Endothelial cell of umbilical vein (primary cell): ENCODE data around the gene ANKMY2. TPM values are rescaled to one million over a fixed set of nuclear protein-coding genes. Genes with fewer than 3 reads are reported as not detected.

Experiments used
- BruUV-seq: library from RNA; stranded (reverse); fragments of 400-500 nt; replicated peaks from 2 replicates; lab custom pipeline; 2021; lab: Mats Ljungman, UMichigan
- CTCF ChIA-PET: fragments of 300-600, 350-600 bp; sonication (Branson Sonifier 250); formaldehyde crosslinking; loops from one replicate; lab custom pipeline; 2021; ENCODE audit warnings: antibody characterized with exemption, inconsistent platforms; lab: Charles Lee
- POLR2A ChIA-PET: fragments of 300-600, 350-600 bp; sonication (Branson Sonifier 250); formaldehyde crosslinking; loops from one replicate; lab custom pipeline; 2021; ENCODE audit warnings: antibody characterized with exemption, inconsistent platforms; lab: Charles Lee
- DNase-seq: peaks from one replicate; pipeline ENCODE4 v3.0.0-alpha.2; 2011; ENCODE audit warnings: low read depth, low spot score
- FAIRE-seq: peaks from 2 replicates; lab custom pipeline; 2011; peaks lifted over from hg19 to GRCh38; lab: Jason Lieb, UNC
- H2AFZ ChIP-seq: 2 replicates; pipeline ENCODE4 v1.6.0; 2012; ENCODE audit warnings: low read depth, low read length, control low read depth, inconsistent platforms
- H3K27ac ChIP-seq: 2 replicates; pipeline ENCODE4 v1.5.1; 2011; ENCODE audit warnings: low read depth, mild to moderate bottlenecking, control low read depth, low read length, moderate library complexity; ENCODE audit not compliant: insufficient read depth
- H3K27me3 ChIP-seq, 2 experiments: 2 replicates each; pipeline versions ENCODE4 v1.6.0 to v1.6.1; 2011; ENCODE audit warnings: low read length in 2 of 2, mixed read lengths in 1 of 2; ENCODE audit not compliant: control insufficient read depth in 2 of 2, insufficient read depth in 2 of 2
- H3K36me3 ChIP-seq, 2 experiments: 2 replicates in 1 of 2; 3 replicates in 1 of 2; pipeline ENCODE4 v1.5.1; 2011; ENCODE audit warnings: low read length in 2 of 2, mild to moderate bottlenecking in 1 of 2, moderate library complexity in 1 of 2; ENCODE audit not compliant: control insufficient read depth in 2 of 2, insufficient read depth in 2 of 2; ENCODE audit errors: extremely low read depth in 1 of 2
- H3K4me1 ChIP-seq: 3 replicates; pipeline ENCODE4 v1.5.1; 2011; ENCODE audit warnings: mild to moderate bottlenecking, low read length; ENCODE audit not compliant: control insufficient read depth, insufficient read depth; ENCODE audit errors: extremely low read depth
- H3K4me2 ChIP-seq: 2 replicates; pipeline ENCODE4 v1.6.1; 2011; ENCODE audit warnings: low read length, control low read depth, mixed read lengths; ENCODE audit not compliant: insufficient read depth
- H3K4me3 ChIP-seq, 3 experiments: fragments of 200-600 bp in 1 of 3; sonication (generic), shearing (Covaris generic) in 1 of 3; replicated peaks in 1 of 3; 2 replicates each; pipeline ENCODE4 v1.5.1; 2011 to 2016; ENCODE audit warnings: control low read depth in 3 of 3, low read length in 3 of 3, mild to moderate bottlenecking in 2 of 3, inconsistent platforms in 1 of 3, low read depth in 1 of 3, moderate library complexity in 1 of 3; ENCODE audit not compliant: insufficient read depth in 1 of 3
- H3K79me2 ChIP-seq: 2 replicates; pipeline ENCODE4 v1.6.0; 2012; ENCODE audit warnings: low read length, inconsistent platforms; ENCODE audit not compliant: control insufficient read depth, insufficient read depth
- H3K9ac ChIP-seq: replicated peaks from 2 replicates; pipeline ENCODE3; 2011; ENCODE audit warnings: low read length, control low read depth; ENCODE audit not compliant: insufficient read depth; ENCODE audit errors: extremely low read depth
- H3K9me1 ChIP-seq: replicated peaks from 3 replicates; pipeline ENCODE4 v1.6.0; 2011; ENCODE audit warnings: mild to moderate bottlenecking, low read length; ENCODE audit not compliant: control insufficient read depth, insufficient read depth; ENCODE audit errors: extremely low read depth
- H3K9me3 ChIP-seq: replicated peaks from 2 replicates; pipeline ENCODE4 v1.5.1; 2012; ENCODE audit warnings: low read length, inconsistent platforms; ENCODE audit not compliant: control insufficient read depth, insufficient read depth
- H4K20me1 ChIP-seq: replicated peaks from 2 replicates; pipeline ENCODE3; 2011; ENCODE audit warnings: mild to moderate bottlenecking, low read length; ENCODE audit not compliant: control insufficient read depth, insufficient read depth; ENCODE audit errors: extremely low read depth
- CTCF ChIP-seq, 2 donors: IDR thresholded peaks; 1 replicate in 1 of 2; 2 replicates in 1 of 2; pipeline ENCODE4 v1.5.1; 2011; ENCODE audit warnings: low read length in 2 of 2, mild to moderate bottlenecking in 2 of 2, moderate library complexity in 2 of 2, control low read depth in 1 of 2, inconsistent platforms in 1 of 2, low read depth in 1 of 2; ENCODE audit not compliant: insufficient read depth in 1 of 2; ENCODE audit errors: extremely low read depth in 1 of 2
- EZH2 ChIP-seq: IDR thresholded peaks from 2 replicates; pipeline ENCODE4 v1.6.1; 2012; ENCODE audit warnings: borderline replicate concordance, low read depth, mild to moderate bottlenecking, moderate library complexity, low read length, inconsistent platforms; ENCODE audit not compliant: severe bottlenecking
- FOS ChIP-seq: IDR thresholded peaks from 2 replicates; pipeline ENCODE4 v1.6.1; 2011; ENCODE audit warnings: mild to moderate bottlenecking, low read length, moderate library complexity, borderline replicate concordance; ENCODE audit not compliant: insufficient read depth
- GATA2 ChIP-seq: IDR thresholded peaks from 2 replicates; pipeline ENCODE4 v1.7.0; 2011; ENCODE audit warnings: low read depth, mild to moderate bottlenecking, moderate library complexity, mixed read lengths, low read length; ENCODE audit not compliant: insufficient read length, insufficient read depth
- JUN ChIP-seq: IDR thresholded peaks from 2 replicates; pipeline ENCODE4 v1.6.1; 2011; ENCODE audit warnings: borderline replicate concordance, low read depth; ENCODE audit not compliant: insufficient read length, insufficient read depth
- MAX ChIP-seq: IDR thresholded peaks from 2 replicates; pipeline ENCODE4 v1.6.1; 2011; ENCODE audit not compliant: insufficient read depth, insufficient read length
- MYC ChIP-seq: IDR thresholded peaks from one replicate; pipeline ENCODE4 v1.6.1; 2011; ENCODE audit warnings: mild to moderate bottlenecking, low read depth, low read length
- POLR2A ChIP-seq: IDR thresholded peaks from 2 replicates; pipeline ENCODE4 v1.6.1; 2012; ENCODE audit warnings: low read depth, mild to moderate bottlenecking, control low read depth, low read length
- POLR2AphosphoS5 ChIP-seq: IDR thresholded peaks from 2 replicates; pipeline ENCODE4 v1.6.1; 2012; ENCODE audit warnings: low read depth, mild to moderate bottlenecking, control low read depth, low read length, moderate library complexity; ENCODE audit not compliant: insufficient read depth
- dilution Hi-C: fragments of 300-500 bp; cut with MboI; formaldehyde crosslinking; loops from one replicate; pipeline ENCODE4 v1.15.0; 2019; ENCODE audit warnings: low sequenced_read_pairs; ENCODE audit not compliant: extremely low pct_ligation_motif_present
- intact Hi-C: fragments of 100-400 bp; cut with micrococcal nuclease; formaldehyde crosslinking; loops from one replicate; pipeline ENCODE4 v1.10.0; 2022
- polyA plus RNA-seq, 4 experiments: library from polyadenylated mRNA; depleted of rRNA in 3 of 4; stranded (reverse) in 3 of 4; unstranded in 1 of 4; fragments of >200 nt; gene quantifications; 2 replicates each; pipeline versions ENCODE4 v1.2.1 to v1.2.3, GENCODE V29; 2011 to 2012; ENCODE audit warnings: missing spikeins in 1 of 4
- total RNA-seq: library from RNA; stranded (reverse); gene quantifications from 2 replicates; pipeline ENCODE4 v1.2.3, GENCODE V29; 2021

Gene ANKMY2
- total and polyA plus RNA-seq, 2 donors (not counting 3 experiments of a cell fraction or from before 2014, with no cell fraction given): 7.7 to 11.6 TPM

- FAIRE-seq: no peak
- POLR2A ChIA-PET: no interaction called here
Observed at GRCh38 chr7:16655394-16655793, 9.8 kb upstream of the ANKMY2 start.

More at GRCh38 chr7:16655394-16655793, 9.8 kb upstream of the ANKMY2 start:
- CTCF ChIA-PET: no interaction called here
- Histone ChIP-seq H3K79me2 (peaks cover 95% of the 10 kb centered on the region), H3K9me1 (no peaks in the 10 kb centered on the region), H3K4me2 (no peak overlapping the region), H4K20me1 (no peaks in the 10 kb centered on the region), H3K9ac (no peak overlapping the region), H3K27ac (no peak overlapping the region), H3K4me1 (peaks cover 25% of the 10 kb centered on the region), H3K27me3 (no peaks in the 10 kb centered on the region), H3K36me3 (no peaks in the 10 kb centered on the region), H3K4me3 (no peak overlapping the region), H3K9me3 (no peaks in the 10 kb centered on the region), H2AFZ (no peak overlapping the region)
- TF ChIP-seq MYC (no peak), MAX (no peak), CTCF (IDR thresholded peaks at IDR 0.05; ENCODE audit: extremely low read depth in 1 of 2, insufficient read depth in 1 of 2, low read depth in 1 of 2, low read length in 2 of 2) (no peak), FOS (no peak), JUN (no peak), POLR2AphosphoS5 (no peak), POLR2A (no peak), GATA2 (no peak), EZH2 (no peak)
- no peak for DNase-seq
- no TSS peak for BruUV-seq
- dilution Hi-C loops: no loop called here
- intact Hi-C loops: no loop called here
